ENCODE measurements around the gene SLC8A1.

DNA sequence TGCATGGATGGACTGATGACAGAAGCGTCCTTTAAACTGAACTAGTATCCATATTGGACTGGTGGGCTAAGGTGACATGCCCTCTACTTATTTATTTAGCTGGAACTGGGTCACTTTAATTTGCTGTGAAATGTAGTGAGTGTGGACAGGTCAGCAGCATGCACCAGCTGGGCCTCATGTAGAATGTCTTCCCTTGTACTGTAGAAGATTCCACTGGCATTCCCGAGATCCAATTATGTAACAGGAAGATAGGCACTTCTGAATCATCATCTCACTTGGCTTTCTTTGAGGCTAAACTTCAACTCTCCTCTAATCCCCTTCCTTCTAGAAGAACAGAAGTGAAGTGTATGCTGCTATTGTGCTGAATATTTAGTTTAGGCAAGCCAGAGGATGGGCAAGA lies 296.2 kb downstream of the SLC8A1 start:
- no peak for TF ChIP-seq FOXP1 (IDR thresholded peaks at IDR 0.05)
- no peak for TF ChIP-seq FOXP1 (CRISPR knock-in tag; IDR thresholded peaks at IDR 0.05)
- no peak for TF ChIP-seq YY1 (IDR thresholded peaks at IDR 0.05; ENCODE audit: insufficient read depth, insufficient replicate concordance, low read depth, low read length)
- TF ChIP-seq PBX3 (CRISPR knock-in tag; IDR thresholded peaks at IDR 0.05; ENCODE audit: borderline replicate concordance): no peak
- TF ChIP-seq, protein P1, sequence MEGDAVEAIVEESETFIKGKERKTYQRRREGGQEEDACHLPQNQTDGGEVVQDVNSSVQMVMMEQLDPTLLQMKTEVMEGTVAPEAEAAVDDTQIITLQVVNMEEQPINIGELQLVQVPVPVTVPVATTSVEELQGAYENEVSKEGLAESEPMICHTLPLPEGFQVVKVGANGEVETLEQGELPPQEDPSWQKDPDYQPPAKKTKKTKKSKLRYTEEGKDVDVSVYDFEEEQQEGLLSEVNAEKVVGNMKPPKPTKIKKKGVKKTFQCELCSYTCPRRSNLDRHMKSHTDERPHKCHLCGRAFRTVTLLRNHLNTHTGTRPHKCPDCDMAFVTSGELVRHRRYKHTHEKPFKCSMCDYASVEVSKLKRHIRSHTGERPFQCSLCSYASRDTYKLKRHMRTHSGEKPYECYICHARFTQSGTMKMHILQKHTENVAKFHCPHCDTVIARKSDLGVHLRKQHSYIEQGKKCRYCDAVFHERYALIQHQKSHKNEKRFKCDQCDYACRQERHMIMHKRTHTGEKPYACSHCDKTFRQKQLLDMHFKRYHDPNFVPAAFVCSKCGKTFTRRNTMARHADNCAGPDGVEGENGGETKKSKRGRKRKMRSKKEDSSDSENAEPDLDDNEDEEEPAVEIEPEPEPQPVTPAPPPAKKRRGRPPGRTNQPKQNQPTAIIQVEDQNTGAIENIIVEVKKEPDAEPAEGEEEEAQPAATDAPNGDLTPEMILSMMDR (CRISPR knock-in tag; IDR thresholded peaks at IDR 0.05): no peak
- no peak for TF ChIP-seq XRCC5 (optimal IDR thresholded peaks at IDR 0.05; ENCODE audit: low read length)
- no peak for TF ChIP-seq EP300 (IDR thresholded peaks at IDR 0.05; ENCODE audit: low read depth in 2 of 2, low read length in 2 of 2)
- no peak for TF ChIP-seq EP300 (CRISPR knock-in tag; IDR thresholded peaks at IDR 0.05; ENCODE audit: borderline replicate concordance)
- no peak for TF ChIP-seq SMC3 (IDR thresholded peaks at IDR 0.05; ENCODE audit: low read length)
- TF ChIP-seq ZNF343 (CRISPR knock-in tag; IDR thresholded peaks at IDR 0.05): no peak
- no peak for TF ChIP-seq PAF1 (CRISPR knock-in tag; IDR thresholded peaks at IDR 0.05)
- no peak for TF ChIP-seq ZNF253 (CRISPR knock-in tag; IDR thresholded peaks at IDR 0.05; ENCODE audit: borderline replicate concordance)
- TF ChIP-seq, protein P2, sequence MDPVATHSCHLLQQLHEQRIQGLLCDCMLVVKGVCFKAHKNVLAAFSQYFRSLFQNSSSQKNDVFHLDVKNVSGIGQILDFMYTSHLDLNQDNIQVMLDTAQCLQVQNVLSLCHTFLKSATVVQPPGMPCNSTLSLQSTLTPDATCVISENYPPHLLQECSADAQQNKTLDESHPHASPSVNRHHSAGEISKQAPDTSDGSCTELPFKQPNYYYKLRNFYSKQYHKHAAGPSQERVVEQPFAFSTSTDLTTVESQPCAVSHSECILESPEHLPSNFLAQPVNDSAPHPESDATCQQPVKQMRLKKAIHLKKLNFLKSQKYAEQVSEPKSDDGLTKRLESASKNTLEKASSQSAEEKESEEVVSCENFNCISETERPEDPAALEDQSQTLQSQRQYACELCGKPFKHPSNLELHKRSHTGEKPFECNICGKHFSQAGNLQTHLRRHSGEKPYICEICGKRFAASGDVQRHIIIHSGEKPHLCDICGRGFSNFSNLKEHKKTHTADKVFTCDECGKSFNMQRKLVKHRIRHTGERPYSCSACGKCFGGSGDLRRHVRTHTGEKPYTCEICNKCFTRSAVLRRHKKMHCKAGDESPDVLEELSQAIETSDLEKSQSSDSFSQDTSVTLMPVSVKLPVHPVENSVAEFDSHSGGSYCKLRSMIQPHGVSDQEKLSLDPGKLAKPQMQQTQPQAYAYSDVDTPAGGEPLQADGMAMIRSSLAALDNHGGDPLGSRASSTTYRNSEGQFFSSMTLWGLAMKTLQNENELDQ (CRISPR knock-in tag; IDR thresholded peaks at IDR 0.05; ENCODE audit: borderline replicate concordance): no peak
- TF ChIP-seq NFE2L2 (IDR thresholded peaks at IDR 0.05; ENCODE audit: low read length): no peak
- TF ChIP-seq FOXJ3 (CRISPR knock-in tag; IDR thresholded peaks at IDR 0.05; ENCODE audit: borderline replicate concordance): no peak
